HUDEP-2 (cell line): Measurements from ENCODE around the gene RBP7.
"Not testable (repeated sequence)": the region's sequence is repeated elsewhere in the genome, so short reads cannot be mapped to it uniquely, and the experiment has no call there.

Experiments used
- DNase-seq, 76 experiments: peaks; one replicate each; lab custom pipeline; 2025; ENCODE audit not compliant: unreplicated experiment in 76 of 76; lab: John Stamatoyannopoulos, UW

RBP7 gene

GRCh38 chr1:9996624-9997582 lies at the start of gene RBP7:
Gene RBP7, plus strand, starts transcription at chr1:9997228. Its CDS starts 31 bp downstream, at chr1:9997259.
- DNase-seq, result no peak

GRCh38 chr1:9957726-9958125 lies 39.3 kb upstream of the RBP7 start:
- no peak for DNase-seq

GRCh38 chr1:9960011-9960410 lies 37.0 kb upstream of the RBP7 start:
- DNase-seq, result no peak

GRCh38 chr1:9960706-9961562 lies 36.1 kb upstream of the RBP7 start:
- no peak for DNase-seq

- no peak for DNase-seq
Measured at GRCh38 chr1:9984253-9984652, 12.8 kb upstream of the RBP7 start.

GRCh38 chr1:9985001-9985400 lies 12.0 kb upstream of the RBP7 start:
- DNase-seq, result no peak

GRCh38 chr1:9989773-9990172 lies 7.3 kb upstream of the RBP7 start:
- DNase-seq, result no peak

GRCh38 chr1:9990944-9991343 lies 6.1 kb upstream of the RBP7 start:
- no peak for DNase-seq

GRCh38 chr1:9992910-9993309 lies 4.1 kb upstream of the RBP7 start:
- no peak for DNase-seq

GRCh38 chr1:9993561-9994075 lies 3.4 kb upstream of the RBP7 start:
- DNase-seq, result no peak

- no peak for DNase-seq
Measured at GRCh38 chr1:10001016-10001665, 4.1 kb downstream of the RBP7 start.

GRCh38 chr1:10005248-10005647 lies 8.2 kb downstream of the RBP7 start:
- not testable (repeated sequence) for DNase-seq

- no peak for DNase-seq
Measured at GRCh38 chr1:10007169-10007568, 10.1 kb downstream of the RBP7 start.

GRCh38 chr1:10014016-10014415 lies 17.0 kb downstream of the RBP7 start:
- DNase-seq, result no peak

GRCh38 chr1:10019561-10019960 lies 22.5 kb downstream of the RBP7 start:
- DNase-seq, result no peak

GRCh38 chr1:10020086-10020485 lies 23.1 kb downstream of the RBP7 start:
- no peak for DNase-seq

- DNase-seq, result not testable (repeated sequence)
Measured at GRCh38 chr1:10020678-10021077, 23.6 kb downstream of the RBP7 start.

GRCh38 chr1:10021992-10022391 lies 25.0 kb downstream of the RBP7 start:
- not testable (repeated sequence) for DNase-seq

- no peak for DNase-seq
Measured at GRCh38 chr1:10022656-10023055, 25.6 kb downstream of the RBP7 start.

GRCh38 chr1:10025354-10025753 lies 28.3 kb downstream of the RBP7 start:
- no peak for DNase-seq

- no peak for DNase-seq
Measured at GRCh38 chr1:10027027-10027426, 30.0 kb downstream of the RBP7 start.
